Hippocampal formation (tissue), 2 donors: ENCODE data around the gene TARS2.

Experiments used
- DNase-seq, 2 donors: peaks; one replicate each; lab custom pipeline; 2025; lab: John Stamatoyannopoulos, UW

The TARS2 gene, protein sequence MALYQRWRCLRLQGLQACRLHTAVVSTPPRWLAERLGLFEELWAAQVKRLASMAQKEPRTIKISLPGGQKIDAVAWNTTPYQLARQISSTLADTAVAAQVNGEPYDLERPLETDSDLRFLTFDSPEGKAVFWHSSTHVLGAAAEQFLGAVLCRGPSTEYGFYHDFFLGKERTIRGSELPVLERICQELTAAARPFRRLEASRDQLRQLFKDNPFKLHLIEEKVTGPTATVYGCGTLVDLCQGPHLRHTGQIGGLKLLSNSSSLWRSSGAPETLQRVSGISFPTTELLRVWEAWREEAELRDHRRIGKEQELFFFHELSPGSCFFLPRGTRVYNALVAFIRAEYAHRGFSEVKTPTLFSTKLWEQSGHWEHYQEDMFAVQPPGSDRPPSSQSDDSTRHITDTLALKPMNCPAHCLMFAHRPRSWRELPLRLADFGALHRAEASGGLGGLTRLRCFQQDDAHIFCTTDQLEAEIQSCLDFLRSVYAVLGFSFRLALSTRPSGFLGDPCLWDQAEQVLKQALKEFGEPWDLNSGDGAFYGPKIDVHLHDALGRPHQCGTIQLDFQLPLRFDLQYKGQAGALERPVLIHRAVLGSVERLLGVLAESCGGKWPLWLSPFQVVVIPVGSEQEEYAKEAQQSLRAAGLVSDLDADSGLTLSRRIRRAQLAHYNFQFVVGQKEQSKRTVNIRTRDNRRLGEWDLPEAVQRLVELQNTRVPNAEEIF

DNA sequence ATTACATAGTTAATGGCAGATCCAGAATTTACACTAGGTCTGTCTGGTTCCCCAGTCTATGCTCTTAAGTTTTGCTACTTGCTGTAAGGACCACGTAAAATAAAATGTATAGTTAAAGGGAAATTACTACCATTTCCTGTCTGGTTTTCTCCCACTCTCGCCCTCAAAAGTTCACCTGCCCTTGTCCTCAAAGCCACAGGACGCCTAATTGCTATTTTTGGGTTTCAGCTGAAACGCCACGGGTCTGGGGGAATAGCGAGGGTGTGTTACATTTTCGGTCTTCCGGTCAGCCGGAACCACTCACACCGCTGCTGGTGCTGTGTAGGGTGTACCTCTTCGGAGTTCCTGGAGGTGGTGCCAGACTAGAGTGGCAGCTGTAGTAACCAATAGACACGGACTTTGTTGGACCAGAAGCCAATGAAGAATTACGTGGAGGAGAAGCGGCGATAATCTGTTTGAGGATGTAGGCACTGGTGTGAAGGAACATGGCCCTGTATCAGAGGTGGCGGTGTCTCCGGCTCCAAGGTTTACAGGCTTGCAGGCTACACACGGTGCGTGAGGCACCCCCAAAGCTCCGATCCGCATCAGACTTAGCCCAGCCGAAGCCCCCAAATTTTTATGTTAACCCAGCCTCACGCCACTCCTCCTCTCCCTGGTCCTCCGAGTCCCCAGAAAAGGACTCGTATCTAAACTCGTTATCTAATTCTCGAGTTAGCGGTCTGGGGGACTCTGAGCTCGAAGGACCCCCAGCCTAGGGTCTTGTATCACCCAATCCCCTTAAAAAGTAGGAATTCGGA, at the start of gene TARS2:
Gene TARS2, plus strand, starts transcription at position 454 of the 797 bp plus-strand sequence. Its CDS starts 32 bp downstream, at position 486.
- DNase-seq = peak; percentile 94 to 95

DNA sequence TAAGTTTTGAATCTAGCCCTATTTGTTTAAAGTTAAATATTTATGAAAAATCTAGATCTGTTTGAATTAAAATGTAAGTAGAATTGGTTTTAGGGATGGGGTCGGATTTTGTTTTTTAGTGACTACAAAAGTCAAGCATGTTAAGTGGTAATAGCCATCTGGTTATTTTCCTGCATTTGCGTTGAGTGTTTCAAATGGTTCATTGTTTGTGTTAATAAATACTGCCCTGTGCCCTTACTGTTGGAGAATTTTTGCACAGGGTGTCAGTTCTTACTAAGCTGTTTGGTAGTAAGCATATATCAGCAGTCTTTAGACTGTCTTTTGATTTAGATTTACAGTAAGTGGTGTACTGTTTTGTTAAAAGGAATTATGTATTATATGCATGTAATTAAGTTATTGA, 46.1 kb upstream of the TARS2 start:
- DNase-seq = no peak

DNA sequence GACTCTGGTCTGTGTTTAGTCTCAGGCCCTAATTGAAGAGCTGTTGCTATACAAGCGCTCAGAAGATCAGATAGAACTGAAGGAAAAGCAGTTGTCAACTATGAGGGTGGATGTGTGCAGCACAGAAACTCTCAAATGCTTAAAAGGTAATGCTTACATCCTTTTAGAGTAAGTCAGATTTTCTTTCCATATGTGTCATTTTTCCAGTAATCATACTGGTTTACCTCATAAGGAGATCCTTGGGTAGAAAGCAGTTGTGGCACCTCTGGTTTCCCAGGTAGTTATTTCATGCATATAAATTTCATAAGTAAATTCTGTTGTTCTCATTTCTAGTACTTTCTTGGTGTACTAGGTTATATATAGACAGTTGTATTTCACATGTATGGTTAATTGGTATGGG, 43.0 kb upstream of the TARS2 start:
- no peak for DNase-seq

DNA sequence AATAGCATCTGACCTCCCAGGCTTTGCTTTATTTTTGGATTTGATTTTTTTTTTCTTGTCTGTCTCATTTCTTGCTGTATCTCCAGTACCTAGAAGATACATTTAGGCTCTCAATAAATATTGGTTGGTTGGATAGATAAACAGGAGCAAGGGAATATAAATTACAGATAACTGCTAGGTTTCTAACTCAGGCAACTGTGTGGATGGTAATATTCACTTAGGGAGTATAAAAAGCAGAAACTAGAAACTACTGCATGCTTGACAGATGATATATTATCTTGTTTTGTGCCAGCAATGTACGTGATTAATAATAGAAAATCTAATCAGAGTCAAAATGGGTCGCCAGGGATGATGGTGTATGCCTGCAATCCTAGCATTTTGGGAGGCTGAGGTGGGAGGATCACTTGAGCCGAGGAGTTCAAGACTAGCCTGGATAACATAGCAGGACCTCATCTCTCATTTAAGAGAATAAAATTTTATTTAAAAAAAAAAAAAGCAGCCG, 31.0 kb upstream of the TARS2 start:
- no peak for DNase-seq

DNA sequence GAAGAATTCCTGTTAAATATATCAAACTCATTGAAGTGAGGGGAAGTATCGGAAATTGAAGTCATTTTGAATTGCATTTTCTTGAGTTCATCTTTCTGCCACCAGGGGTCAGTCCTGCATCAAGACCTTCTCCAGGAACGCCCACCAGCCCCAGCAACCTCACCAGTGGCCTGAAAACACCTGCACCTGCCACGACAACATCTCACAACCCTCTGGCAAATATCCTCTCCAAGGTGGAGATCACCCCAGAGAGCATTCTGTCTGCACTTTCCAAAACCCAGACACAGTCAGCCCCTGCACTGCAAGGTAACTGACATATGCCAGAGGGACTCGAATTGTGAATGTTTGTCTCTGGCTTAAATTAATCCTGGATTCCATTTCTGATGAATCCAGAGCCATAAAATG, 22.8 kb upstream of the TARS2 start:
- DNase-seq = peak; percentile 10 to 16

DNA sequence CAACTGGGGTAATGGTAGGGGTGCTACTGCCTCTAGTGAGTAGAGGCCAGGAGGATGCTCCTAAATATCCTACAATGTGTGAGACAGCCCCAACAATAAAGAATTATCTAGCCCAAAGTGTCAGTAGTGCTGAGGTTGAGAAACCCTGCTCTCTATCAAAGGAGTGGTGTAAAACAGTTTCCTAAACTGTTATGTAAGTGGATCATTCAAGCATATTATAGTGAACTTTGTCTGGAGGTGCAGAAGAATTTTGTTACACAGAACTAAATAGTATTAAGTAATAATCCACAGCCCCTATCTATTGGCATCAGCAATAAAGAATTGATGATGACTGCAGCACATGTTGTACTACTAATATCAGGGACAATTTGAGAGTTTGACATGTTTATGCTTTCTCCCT, 20.3 kb upstream of the TARS2 start:
- DNase-seq = no peak

DNA sequence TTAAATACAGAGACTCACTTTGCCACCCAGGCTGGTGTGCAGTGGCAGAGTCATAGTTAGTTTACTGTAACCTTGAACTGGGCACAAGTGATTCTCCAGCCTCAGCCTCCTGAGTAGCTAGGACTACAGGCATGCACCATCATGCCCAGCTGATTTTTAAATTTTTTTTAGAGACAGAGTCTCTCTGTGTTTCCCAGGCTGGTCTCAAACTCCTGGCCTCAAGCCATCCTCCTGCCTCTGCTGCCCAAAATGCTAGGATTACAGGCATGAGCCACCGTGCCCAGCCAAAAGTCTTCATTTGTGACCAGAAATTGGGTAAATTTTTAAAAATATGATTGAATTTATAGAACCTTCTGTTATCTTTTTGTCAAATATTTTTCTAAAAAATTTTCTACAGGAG, 17.9 kb upstream of the TARS2 start:
- DNase-seq = no peak

DNA sequence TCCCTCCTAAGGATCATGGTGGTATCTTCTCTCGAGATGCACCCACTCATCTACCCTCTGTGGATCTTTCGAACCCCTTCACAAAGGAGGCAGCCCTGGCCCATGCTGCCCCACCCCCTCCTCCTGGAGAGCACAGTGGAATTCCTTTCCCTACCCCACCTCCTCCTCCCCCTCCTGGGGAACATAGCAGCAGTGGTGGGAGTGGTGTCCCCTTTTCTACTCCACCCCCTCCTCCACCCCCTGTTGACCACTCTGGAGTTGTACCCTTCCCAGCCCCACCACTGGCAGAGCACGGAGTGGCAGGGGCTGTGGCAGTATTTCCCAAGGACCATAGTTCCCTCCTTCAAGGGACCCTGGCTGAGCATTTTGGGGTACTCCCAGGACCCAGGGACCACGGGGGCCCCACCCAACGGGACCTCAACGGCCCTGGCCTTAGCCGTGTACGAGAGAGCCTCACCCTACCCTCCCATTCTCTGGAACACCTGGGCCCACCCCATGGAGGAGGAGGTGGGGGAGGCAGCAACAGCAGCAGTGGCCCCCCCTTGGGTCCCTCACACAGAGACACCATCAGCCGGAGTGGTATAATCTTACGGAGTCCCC, 14.5 kb upstream of the TARS2 start:
- no peak for DNase-seq

DNA sequence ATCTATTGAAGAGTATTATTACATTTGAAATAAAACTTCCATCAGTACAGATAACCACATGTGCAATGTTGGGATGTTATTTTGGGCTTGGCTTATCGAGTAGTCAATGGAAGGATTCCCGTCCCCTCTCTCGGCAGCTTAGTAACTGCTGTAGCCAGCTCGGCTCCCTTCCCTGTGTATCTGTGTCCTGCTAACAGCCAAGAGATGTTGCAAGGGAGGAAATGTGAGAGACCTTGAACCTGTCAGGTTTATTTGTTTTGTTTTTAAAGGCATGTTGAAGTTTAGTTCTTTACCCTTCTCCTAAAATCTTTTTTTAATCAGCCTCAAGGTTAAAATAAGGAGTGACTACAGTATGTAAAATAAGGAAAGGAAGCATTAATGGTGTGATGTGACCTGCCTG, 13.6 kb upstream of the TARS2 start:
- peak in 1 of 2 donors; percentile 16 for DNase-seq

DNA sequence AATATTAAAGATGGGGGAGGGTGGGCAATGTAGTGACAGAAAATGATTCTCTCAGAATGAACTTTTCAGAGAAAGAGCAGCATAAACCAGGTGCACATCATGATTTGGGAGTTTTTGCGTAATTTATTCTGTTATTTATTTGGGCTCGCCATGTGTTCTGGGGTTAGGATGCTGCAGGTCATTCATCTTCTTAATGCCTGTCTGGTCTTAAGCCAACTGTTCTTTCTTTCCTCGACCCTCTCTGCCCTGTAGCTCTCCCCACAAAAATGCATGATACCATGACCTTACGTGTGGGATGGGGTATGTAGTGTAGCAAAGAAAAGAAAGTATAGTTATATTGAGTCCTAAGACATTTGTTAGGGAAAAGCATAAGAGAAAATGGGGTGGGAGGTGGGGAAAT, 12.3 kb upstream of the TARS2 start:
- DNase-seq = no peak

DNA sequence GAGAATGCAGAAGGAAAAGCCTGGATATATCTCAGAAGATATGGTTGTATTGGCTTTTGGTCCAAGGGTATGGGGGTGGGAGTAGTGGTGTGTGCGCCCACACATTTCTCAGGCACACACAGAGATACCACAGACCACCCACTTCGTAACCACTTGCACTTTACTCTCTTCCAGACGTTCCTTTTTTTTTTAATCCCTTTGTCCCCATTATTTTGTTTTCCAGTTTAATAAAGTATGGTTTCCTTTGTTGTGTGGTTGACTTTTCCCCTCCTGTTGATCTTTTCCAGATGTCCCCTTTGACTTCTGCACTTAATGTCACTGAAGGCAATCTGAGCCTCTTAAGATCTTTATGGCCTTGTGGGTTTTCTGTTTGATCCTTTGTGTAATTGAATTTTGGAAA, 10.5 kb upstream of the TARS2 start:
- no peak for DNase-seq

DNA sequence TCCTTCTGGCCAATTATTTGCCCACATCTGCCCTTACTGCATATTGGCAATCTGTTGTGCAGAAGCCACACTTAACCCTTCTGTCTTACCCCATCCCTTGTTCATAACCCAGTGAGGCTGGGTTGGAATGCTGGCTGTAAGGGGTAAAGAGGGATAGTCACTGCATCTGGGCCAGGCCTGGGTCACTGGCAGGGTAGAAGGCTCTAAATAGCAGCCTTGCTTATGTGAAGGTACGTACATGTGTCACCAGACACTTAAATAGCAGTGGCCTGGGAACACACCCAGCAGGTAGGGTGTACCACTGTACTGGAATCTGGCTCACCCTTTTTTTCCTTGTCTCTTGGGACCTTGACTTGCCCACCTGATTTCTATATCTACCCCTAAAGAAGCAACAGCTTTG, 9.9 kb upstream of the TARS2 start:
- no peak for DNase-seq

DNA sequence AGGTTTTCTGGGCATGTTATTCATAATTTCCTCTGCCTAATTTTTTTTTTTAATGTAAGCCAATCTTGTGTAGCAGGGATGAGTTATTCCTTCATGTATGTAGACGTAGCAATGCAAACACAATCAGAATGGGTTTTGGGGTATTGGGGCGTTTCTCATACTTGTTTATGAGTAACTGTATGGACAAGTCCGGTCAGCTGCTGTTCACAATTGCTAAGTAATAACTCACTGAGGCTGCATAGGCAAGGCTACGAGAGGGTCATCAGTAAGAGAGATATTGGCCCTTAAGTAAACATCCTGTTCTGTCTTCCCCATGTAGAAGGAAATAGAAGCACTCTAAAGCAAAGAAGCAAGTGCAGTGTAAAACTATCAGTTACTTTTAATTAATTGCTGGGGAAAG, 9.5 kb upstream of the TARS2 start:
- DNase-seq = no peak

DNA sequence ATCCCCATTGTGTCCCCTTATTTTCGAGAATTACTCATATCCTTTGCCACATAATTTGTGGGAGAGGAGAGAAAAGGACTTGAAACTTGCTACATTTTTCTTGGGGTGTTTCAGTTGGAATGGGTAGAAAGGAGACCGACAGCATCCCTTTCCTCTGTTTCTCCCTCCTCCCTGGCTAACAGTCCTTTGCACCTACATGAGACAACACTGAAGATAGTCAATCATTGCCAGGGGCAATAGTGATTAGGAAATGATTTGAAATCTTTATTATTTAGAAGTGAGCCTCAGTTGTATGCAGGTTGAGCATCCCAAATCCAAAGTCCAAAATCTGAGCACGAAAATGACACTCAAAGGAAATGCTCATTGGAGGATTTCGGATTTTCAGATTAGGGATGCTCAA, 7.8 kb upstream of the TARS2 start:
- DNase-seq = no peak

DNA sequence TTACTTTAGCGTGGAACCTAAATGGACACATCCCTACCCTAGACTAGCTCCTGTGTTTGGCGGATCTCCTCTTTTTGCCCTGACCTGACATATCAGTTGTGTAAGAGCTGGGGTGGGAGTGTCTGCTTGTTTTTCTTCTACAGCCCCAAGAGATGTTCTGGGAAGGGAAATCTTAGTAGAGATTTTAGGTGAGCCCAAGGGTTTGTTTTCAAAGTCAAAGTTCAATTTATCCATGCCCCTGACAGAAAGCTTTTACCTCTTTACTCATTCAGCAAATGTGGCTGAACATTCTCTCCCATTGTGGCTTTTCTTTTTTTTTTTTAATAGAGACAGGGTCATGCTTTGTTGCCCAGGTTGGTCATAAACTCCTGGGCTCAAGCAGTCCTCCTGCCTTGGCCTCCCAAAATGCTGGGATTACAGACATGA, 7.3 kb upstream of the TARS2 start:
- DNase-seq = no peak

DNA sequence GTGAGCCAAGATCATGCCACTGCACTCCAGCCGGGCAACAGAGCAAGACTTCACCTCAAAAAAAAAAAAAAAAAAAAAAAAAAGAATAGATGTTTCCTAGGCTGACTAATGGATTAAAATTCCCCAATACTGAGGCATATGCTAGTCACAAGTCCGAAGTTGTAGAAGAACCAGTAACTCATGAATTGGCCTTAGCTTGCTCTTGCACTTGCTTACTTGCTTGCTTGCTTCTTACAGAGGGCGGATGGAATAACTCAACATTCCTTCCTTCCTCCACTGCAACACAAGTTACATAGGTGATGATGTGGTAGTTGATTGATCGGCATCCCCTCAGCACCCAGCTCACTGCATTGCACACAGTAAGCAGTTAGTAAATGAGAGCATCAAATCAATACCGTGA, 2.8 kb upstream of the TARS2 start:
- no peak for DNase-seq

DNA sequence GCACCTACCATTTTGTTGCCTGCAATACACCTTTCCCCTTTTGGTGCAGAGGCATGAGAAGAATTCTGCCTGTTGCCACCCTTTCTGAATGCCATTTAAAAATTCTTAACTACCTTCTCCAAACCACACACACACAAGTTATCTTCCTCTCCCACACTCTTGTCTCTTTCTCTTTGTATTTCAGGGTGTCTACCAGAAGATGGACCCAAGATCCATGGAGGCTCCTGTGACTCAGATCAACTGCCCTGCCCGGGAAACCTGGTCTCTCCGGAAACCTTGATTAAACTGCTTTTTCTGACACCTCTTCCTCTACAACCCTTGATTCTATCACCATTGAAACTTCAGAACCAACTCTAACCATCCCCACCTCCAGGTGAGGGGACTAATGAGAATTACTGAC, 2.4 kb upstream of the TARS2 start:
- DNase-seq = no peak

DNA sequence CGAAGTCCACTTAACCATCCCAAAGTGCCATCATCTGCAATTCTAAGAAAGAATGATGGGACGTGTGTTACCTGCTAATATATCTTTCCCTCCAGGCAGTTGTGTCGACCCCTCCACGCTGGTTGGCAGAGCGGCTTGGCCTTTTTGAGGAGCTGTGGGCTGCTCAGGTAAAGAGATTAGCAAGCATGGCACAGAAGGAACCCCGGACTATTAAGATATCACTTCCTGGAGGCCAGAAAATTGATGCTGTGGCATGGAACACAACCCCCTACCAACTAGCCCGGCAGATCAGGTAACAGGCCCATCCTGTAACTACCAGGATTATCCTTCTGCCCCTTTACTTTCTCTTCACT, 520 bp downstream of the TARS2 start:
- DNase-seq = no peak

DNA sequence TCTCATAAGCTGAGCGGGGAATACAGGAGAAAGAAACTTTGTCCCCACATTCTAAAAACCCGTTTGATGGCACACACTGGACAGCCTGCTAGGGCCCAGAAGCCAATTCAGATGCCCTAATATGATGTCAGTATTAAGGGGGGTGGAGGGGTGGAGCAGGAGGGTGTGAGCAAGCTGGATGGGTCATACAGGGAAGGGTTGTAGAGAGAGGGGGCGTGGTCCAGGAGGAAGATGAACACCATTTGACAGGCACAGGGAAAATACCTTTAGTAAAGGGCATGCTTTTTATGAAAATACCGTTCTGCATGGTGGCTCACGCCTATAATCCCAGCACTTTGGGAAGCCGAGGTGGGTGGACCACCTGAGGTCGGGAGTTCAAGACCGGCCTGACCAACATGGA, 6.0 kb downstream of the TARS2 start:
- DNase-seq = no peak

DNA sequence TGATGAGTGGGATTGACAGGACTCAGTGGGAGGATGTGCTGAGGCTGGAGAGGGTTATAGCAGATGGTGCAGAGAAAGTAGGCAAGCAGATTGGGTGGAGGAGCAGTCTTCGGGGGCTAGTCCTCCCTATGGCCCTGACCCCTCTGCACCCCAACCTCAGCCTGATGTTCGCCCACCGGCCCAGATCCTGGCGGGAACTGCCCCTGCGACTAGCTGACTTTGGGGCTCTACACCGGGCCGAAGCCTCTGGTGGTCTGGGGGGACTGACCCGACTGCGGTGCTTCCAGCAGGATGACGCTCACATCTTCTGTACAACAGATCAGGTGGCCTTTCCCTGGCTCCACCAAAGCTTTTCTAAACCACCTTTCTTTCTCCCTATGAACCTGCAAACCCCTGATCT, 11.1 kb downstream of the TARS2 start:
- DNase-seq = no peak

DNA sequence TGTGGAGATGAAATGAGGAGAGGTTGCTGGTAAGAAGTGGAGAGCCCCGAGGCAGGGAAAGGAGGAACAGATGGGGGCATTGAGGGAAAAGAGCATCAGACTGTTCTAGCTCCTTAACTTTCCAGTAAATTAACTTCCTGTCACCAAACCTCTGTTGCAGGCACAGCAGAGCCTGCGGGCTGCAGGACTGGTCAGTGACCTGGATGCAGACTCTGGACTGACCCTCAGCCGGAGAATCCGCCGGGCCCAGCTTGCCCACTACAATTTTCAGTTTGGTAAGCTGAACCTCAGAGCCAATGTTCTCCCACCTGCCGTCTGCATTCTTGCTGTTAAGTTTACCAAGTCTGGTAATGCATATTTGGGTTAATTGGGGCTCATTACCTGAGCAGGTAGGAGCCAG, 18.2 kb downstream of the TARS2 start:
- DNase-seq = no peak
